Stimulated activated CD4-positive, alpha-beta T cell treated with anti-CD3 and anti-CD28 coated beads, Interleukin-1b, Interleukin-23, amount 100 ng/mL, for 24 hours (primary cell): ENCODE measurements around the gene FEM1C.
"Not testable (repeated sequence)": the region's sequence is repeated elsewhere in the genome, so short reads cannot be mapped to it uniquely, and the experiment has no call there.

ENCODE experiments used
- DNase-seq, 4 experiments: peaks; one replicate each; pipeline ENCODE4 v3.0.0-alpha.2; 2020; ENCODE audit warnings: low read depth in 4 of 4, low spot score in 1 of 4

The FEM1C gene

GRCh38 chr5:115479166-115479873, 65.3 kb downstream of the FEM1C start:
- not testable (repeated sequence) for DNase-seq

GRCh38 chr5:115478281-115478680, 66.3 kb downstream of the FEM1C start:
- DNase-seq, result no peak

- no peak for DNase-seq
Measured at GRCh38 chr5:115477581-115477980, 67.0 kb downstream of the FEM1C start.

GRCh38 chr5:115475788-115476187, 68.8 kb downstream of the FEM1C start:
- DNase-seq, result no peak

GRCh38 chr5:115472271-115473025, 72.1 kb downstream of the FEM1C start:
- no peak for DNase-seq

GRCh38 chr5:115471345-115472063, 73.1 kb downstream of the FEM1C start:
- no peak for DNase-seq

- no peak for DNase-seq
Measured at GRCh38 chr5:115470921-115471320, 73.7 kb downstream of the FEM1C start.
